Kidney glomerular epithelial cell (primary cell): ENCODE results near the gene PRR23B.

Experiments
- DNase-seq: peaks from one replicate; lab custom pipeline; 2025; lab: John Stamatoyannopoulos, UW

The PRR23B gene

GRCh38 chr3:138974462-138974861 lies 46.3 kb downstream of the PRR23B start:
- DNase-seq: no peak

- no peak for DNase-seq
Measured at GRCh38 chr3:138972941-138973340, 47.8 kb downstream of the PRR23B start.

GRCh38 chr3:138971766-138972320 lies 48.9 kb downstream of the PRR23B start:
- no peak for DNase-seq
